ENCODE measurements around the gene SAP30L.

SAP30L gene

DNA sequence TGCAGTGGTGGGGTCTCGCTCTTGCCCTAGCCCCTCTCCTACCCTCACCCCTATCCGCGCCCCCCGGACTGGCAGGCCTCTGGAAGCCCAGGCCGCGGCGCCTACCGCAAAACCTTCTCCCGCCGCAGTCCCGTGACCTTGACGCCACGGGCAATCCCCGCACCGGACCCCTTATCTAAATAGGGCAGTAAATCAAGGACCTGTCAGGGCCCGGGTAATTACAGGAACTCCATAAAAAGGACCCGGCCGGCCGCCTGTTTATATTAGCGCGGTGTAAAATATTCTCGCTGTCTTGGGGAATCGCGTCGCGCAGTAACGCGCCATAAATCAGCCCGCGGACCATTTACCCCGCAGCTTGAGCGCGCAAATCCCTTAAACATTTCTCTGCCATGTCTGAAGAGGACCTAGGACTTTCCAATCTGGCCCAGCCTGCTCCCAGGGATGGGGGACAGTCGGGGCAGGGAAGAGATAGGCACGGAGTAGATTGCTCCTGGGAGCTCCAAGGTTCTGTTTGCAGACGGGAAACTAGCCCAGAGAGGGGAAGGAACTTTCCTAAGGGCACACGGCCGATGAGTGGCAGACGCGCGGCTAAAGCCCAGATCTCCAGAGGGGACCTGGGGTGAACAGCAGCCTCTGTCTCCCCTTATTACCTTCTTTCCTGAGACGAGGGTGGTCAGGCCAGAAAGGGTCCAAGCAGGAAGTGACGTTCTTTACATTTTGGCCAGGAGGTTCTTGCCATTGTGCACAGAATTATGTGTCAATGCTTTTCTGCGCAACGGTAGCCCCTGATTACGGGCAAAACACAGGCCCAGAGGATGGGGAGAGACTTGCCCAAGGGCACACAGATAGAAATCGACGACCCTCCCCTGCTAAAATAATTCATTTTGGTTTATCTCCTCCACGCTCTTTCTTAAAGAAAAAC, 37.0 kb downstream of the SAP30L start:
- DNase-seq, result no peak

DNA sequence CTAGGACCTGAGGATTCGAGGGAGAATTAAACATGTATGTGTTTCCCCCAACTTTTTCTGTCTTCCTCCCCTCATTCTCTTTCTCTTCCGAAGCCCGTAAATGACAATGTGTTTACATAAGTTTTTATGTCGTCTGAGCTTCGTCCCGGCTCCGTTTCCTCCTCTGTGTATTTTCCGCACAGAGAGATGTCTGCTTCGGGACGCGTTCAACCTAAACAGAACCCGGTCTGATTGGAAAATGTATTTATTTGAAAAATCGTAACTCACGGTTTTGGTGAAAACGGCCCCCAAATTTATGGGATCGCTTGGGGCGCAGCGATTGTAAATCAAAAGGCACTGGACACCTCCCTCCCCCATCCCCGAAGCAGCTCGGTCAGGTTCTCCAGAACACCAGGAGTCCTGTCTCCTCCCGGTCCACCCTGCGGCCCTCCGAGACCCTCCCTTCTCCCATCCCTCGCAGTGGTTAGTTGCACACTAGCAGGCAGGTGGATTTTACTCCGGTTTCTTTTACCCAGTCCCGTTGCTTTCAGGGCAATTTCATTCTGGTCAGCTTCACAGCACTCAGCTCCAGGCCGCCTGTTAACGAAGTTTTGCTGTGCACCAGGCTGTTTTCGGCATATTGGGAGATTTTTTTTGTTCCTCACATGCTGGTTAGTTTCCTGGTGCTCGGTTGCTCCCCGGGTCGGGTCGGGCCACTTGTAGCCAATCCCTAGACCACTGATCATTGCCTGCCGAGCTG, 38.0 kb downstream of the SAP30L start:
- no peak for DNase-seq

DNA sequence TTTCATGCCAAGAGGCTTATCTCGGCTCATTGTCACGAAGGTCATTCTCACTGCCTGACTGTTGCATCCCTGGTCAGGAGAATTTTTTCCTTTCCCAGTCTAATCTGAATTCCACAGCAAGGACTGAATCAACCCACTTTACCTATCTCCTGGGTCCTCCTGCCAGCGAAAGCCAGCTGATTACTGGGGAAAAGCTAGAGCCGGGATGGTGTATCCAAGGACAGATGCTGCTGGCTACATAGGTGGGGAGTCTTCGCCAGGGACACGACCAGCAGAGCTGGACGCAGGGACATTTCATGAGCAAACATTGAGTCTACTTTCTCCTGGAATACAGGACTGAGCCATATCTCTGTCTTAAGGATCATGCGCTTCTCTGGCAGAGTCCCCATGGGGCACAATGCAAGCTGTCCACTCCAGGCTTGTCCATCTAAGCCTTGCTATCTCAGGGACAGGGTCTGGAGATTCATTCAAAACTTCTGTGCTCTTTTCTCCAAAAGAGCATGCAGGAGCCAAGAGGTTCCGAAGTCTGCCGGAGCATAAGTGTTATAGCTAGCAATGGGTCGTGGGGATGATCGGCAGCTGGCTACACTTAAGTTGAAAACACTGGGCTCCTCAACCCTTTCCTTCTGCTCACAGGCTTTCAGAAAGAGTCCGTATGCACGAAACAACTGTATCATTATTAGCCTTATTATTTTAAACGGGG, 38.7 kb downstream of the SAP30L start:
- no peak for DNase-seq

DNA sequence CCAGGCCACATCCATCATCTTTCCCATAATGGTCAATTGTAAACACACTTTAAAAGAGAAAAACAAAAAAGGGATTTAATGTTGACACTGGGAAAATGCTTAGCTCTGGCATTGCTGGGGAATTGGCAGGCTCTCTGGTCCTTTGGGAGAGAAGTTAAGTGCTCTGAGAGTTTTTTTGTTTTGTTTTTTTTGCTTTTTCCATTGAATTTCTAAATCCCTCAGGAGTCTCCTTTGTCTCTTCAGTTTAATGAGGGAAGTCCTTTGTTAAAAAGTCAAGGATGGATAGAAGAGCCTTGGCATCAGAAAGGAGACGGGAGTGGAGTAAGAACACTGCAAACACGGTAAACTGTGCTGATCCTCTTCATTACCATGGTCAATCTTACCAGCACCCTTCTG, 39.3 kb downstream of the SAP30L start:
- DNase-seq, result no peak

DNA sequence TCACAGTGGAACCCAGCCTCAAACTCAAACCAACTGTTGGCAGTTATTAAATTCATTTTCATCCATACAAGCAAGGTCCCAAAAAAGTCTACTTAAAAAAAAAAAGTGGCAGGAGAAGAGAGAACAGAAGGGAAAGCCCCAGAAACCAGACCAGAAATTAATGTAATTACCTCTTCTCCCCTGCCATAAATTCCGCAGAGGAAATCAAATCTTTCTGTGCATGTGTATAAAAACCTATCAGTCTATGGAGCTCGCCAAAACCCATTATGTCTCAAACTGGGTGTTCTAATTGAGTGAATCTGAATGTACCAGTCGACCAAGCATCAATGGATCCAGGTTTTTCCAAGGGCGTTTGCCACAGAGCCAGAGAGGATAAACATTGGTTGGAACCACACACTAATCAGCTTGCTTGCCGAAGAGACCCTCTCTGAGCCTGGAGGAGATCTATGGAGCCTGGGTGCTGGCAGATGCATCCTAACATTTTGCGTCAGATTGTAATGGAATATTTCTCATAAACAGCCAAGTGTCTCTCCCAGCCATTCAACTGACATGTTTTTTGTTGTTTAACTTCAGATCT, 40.1 kb downstream of the SAP30L start:
- DNase-seq, result no peak

DNA sequence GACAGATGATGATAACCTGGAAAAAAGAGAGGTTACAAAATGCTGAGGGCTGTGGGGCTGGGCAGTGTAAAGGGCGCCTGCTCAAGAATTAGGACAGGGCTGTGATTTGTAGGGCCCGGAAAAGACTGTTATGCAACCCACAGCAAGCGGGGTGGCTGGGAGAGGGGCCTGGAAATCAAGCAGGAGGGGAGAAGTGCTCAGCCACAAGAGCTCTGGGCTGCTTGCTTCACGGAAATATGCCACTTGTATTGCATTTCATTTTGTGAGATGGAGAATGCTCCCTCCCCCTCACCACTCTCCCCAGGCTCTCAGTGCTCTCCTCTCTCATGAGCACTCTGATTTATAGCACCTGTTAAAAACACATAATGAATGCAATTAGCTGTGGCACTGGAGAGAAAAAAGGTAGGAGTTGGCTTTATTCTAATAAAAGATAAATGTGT, 40.6 kb downstream of the SAP30L start:
- no peak for DNase-seq

DNA sequence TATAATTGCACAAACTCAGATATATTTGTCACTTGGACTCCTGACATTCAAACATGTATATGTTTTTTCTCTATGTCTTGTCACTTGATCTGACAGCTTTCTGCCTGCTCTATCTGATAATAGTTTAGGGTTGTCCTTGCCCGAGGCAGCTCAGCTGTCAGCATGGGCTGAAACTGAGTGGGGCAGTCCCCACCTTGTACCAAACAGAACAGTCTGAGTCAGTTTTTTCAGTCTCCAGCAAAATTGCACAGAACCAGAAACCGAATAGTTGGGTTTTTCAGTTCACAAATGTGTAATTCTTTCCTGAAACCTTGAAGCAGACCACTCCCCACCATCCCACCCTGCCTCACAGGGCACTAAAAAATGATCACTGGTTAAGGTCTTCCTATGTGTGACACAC, 41.7 kb downstream of the SAP30L start:
- peak in 1 of 4 experiments; percentile 3 for DNase-seq

DNA sequence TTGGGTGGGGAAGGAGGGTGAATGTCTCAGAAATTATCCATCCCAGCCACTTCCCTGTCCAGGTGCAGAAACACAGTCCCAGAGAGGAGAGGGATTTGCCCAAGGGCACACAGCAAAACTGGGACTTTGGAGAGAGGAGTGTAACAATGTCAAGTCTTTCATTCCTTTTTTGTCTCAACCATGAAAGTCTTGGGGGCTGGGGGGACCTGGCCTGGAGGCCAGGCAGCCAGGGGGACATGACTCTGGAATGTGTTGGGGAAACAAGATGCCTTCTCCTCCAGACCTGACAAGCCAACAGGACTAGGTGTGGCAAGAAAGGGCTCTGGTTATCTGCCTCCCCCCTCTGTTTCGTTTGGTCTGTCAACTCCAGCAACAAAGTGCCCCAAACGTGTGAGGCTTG, 46.1 kb downstream of the SAP30L start:
- DNase-seq, result no peak

DNA sequence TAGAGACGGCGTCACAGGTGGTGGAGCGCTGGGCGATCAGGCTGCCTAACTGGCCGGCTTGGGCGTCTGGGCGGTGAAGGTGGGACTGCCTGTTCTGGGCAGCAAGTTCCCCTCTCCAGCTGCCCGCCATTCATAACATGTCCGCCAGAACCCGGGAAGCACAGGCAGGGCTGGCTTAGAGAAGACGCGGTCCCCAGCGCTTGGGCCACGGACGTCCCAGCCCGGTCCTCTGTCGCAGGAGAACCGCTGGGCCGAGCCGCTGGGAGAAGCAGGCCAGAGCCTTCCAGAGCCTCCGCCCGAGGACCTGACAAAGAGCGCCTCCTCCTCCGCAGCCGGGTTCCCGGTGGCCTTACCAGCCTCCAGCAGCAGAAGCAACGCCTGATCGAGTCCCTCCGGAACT, 47.5 kb downstream of the SAP30L start:
- no peak for DNase-seq

DNA sequence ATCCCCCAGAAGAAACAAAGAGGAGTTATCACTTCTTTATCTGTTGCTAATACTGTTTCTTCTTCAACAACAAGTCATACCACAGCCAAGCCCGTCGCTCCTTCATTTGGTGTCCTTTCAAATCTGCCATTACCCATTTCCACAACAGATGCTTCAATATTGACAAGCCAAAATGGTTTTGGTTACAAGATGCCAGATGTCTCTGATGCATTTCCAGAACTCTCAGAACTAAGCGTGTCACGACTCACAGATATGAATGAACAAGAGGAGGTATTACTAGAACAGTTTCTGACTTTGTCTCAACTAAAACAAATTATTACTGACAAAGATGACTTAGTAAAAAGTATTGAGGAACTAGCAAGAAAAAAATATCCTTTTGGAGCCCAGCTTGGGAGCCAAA, 48.2 kb downstream of the SAP30L start:
- DNase-seq, result no peak

DNA sequence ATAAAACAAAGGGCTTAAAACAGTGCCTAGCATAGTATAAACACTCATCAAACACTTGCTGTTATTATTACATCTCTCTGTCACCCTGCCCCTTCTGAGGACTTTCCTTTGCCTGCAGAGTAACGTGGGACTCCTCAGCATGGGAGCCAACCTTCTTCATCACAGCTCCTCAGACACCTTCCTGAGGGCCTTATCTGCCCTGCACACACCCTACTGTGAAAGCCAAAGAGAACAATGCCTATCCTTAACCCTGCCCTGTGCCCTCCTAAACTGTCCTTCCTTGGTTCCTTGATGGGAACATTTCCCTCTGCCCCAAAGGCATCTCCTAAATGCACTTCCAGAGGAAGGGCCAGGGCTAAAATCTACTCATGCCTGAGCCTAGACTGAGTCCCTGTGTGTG, 52.8 kb downstream of the SAP30L start:
- DNase-seq, result no peak

DNA sequence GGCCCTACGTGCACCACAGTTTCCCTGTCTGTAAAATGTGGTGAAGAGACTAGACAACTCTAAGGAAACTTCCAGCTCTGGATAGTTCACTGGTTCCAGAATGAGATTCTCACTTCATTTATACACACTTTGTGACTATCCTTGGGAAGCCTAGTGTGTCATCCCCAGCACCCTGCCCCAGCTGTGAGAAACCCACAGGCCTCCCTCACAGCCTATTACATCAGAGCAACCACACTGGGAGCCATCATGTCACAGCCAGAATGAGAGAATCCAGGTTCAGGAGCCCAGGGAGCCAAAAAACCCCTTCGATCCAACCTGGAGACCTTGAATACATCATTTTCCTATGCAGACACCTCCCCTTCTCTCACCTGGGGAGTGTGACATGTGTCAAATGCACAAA, 53.2 kb downstream of the SAP30L start:
- no peak for DNase-seq

DNA sequence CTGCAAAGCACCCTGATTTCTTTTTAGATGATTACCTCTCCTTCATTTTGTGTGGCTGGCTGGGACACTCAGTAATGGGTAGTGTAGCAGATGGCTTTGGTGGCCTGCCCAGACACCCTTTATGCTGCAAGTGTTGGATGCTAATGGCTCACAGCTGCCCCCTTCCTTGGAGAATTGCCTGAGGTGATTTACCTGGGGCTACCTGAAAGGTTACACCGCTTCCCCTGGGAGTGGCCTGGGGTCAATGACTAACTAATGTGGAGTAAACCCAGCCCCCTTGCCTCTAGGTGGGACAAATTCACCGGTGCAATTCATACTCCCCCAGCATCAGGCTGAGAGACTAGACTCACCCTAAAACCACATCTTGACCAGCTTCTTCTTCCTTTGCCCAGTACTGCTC, 55.8 kb downstream of the SAP30L start:
- no peak for DNase-seq

DNA sequence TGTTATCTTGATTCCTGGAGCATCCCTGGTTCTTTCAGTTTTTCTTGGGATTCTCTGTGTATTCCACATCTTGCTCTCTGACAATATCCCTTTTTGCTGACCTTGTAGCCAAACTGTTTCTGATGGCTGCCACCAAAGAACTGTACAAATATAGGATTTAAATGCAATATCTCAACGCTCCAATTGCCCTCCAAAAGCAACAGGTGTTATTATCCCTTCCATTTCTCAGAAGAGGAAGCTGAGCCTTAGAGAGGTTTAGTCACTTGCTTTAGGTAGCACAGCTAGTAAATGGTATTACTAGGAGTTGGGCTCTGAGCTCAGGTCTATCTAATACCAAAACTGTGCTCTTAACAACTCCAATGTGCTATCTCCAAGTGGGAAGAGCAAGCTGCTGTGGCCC, 56.4 kb downstream of the SAP30L start:
- no peak for DNase-seq

DNA sequence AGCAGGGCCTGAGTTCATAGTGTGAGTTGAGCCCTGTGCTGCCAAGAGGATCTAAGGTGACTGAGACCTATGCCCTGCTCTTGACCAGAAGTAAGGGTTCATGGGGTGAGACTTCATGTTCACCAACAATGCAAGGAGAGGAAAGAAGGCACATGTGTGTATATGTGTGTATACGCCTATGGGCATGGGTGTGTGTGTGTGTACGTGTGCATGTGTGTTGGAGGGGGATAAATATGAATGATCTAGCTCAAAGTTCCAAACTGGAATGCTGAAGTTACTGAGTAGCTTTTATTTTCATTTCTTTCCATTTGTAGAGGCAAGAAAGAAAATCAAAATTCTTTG, 57.9 kb downstream of the SAP30L start:
- no peak for DNase-seq

DNA sequence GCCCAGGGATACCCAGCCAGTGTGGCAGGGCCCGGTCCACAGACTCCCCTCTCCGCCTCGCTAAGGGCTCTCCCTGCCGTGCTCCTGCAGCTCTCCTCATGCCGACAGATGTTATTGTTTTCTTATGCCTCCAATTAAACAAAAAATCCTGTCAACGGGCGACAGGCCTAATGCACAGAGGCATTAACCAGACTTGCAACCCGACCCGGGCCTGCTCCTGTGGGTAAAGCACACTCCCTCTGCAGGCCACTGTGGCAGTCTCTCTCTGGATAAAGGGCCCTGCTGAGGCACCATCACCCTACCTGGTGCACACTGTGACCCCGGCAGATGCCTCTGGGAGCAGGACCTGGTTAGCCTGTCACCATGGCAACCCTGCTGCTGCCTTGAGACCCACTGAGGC, 59.8 kb downstream of the SAP30L start:
- DNase-seq, result no peak

DNA sequence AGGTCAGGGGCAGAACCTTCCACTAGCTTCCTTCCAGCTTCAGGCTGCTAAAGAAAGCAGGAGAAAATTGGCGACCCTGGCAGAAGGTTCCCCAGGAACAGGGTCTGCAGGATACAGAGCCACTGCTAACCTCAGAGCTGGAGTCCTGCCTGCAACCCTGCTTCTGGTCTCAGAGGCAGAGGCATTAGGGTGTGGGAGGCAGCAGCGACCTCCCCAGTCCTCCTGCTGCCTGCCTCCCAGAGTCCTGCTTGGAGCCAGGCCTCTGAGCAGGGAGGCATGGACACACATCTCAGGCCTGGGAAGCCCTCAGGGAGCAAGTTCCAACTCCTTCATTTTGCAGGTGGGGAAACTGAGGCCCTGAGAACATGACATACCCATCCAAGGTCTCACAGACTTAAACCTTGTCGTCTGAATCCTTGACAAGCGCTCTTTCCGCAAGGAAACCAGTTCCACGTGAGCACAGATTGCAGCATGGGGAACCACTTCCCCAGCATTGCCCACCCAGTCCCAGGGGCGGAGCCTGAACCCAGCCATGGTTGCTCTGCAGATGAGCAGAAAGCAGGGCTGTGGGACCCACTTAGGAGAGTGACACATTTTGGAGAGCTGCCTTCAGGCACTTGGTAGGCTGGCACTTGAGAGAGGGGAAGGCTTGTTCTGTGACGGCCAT, 60.4 kb downstream of the SAP30L start:
- no peak for DNase-seq

DNA sequence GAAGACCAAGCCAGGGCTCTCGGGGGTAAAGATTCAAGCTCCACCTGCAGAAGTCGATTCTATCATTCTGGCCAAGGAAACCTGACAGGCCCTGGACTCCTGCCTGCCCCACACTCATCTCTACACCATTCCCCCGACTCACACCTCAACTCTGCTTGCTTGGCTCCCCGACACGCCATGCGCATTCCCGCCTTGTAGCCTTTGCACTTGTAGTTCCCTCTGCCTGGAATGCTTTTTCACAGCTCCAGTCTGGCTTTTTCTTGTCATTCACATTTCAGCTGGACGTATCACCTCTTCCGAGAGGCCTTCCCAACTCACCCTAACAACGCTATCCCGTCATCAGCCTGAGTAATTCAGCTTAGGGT, 60.9 kb downstream of the SAP30L start:
- no peak for DNase-seq

DNA sequence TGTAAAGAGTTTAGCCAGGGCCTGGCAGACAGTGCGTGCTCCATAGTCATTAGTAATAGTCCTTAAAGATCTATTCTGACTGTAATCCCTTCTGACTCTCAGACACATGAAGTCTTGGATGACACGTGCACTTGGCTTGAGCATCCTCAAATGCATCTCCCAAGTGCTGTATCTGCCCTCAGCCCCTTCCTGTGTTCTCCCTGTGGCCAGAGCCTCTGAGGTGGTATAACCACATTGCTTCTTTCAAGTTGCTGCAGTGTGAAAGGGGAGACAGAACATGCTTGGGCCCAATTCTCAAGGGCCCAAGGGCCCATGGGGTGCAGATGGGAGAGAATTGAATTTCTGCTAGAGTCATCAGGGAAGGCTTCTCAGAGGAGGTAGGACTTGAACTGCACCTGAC, 62.3 kb downstream of the SAP30L start:
- no peak for DNase-seq

DNA sequence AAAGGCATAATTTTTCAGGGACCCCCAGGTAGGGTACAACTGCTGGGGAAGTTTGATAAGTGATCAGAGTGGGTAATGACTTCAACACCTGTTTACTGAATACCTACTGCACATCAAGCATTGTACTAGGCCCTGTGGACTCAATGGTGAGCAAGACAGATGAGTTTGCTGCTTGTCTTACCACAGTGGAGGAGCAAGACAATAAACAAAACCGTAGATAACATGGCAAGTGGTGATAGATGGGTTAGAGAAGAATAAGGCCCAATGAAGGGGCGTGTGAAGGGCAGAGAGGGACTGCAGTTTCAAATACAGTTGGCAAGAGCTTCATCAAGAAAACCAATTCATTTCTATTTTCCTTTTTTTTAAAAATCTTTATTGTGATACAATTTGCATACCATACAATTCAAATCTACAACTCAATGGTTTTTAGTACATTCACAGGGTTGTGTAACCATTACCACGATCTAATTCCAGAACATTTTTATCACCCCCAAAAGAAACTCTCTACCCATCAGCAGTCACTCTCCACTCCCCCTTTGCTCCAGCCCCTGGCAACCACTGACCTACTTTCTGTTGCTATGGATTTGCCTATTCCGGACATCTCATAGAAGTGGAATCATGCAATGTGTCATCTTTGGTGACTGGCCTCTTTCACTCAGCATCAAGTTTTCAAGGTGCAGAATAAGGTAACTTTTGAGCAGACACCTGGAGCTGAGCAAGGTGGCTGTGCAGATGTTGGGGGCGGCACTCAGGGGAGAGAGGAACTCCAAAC, 64.2 kb downstream of the SAP30L start:
- DNase-seq, result no peak
